Activated CD8-positive, alpha-beta memory T cell treated with anti-CD3 and anti-CD28 coated beads, Interleukin-2, amount 10 ng/mL, durations not matched to agents 7 days and 5 days (primary cell): ENCODE results near the gene C1orf159. TPM values are rescaled to one million over a fixed set of nuclear protein-coding genes. Genes with fewer than 3 reads are reported as not detected.
A peak's percentile ranks its signal among the peaks of the same experiment; 100 is the strongest.
"Not testable (repeated sequence)": the region's sequence is repeated elsewhere in the genome, so short reads cannot be mapped to it uniquely, and the experiment has no call there.

Experiments used
- ATAC-seq: fragments of 150-1000 bp; cut with Tn5 transposase; one replicate; pipeline ENCODE4 v1.10.0; 2021; ENCODE audit warnings: moderate library complexity
- CTCF ChIA-PET: fragments of 350-600 bp; sonication (Branson Sonifier 250); formaldehyde crosslinking; loops from one replicate; lab custom pipeline; 2021; ENCODE audit warnings: antibody characterized with exemption; lab: Charles Lee
- DNase-seq: peaks from one replicate; pipeline ENCODE4 v3.0.0-alpha.2; 2020
- H3K27ac Mint-ChIP-seq: one replicate; pipeline ENCODE4 v1.8.0; 2021; ENCODE audit warnings: mild to moderate bottlenecking, mixed read lengths
- H3K27me3 Mint-ChIP-seq: one replicate; pipeline ENCODE4 v1.8.0; 2021; ENCODE audit warnings: mixed read lengths
- H3K36me3 Mint-ChIP-seq: one replicate; pipeline ENCODE4 v1.8.0; 2021; ENCODE audit warnings: mild to moderate bottlenecking, mixed read lengths
- H3K4me1 Mint-ChIP-seq: one replicate; pipeline ENCODE4 v1.8.0; 2021; ENCODE audit warnings: mixed read lengths
- H3K4me3 Mint-ChIP-seq: one replicate; pipeline ENCODE4 v1.8.0; 2021; ENCODE audit warnings: mild to moderate bottlenecking, moderate library complexity, mixed read lengths
- H3K9me3 Mint-ChIP-seq: one replicate; pipeline ENCODE4 v1.8.0; 2022; ENCODE audit warnings: low read depth, mixed read lengths
- total RNA-seq, 2 experiments: library from RNA; stranded (reverse); gene quantifications; one replicate each; pipeline ENCODE4 v1.2.3, GENCODE V29; 2021

C1orf159 gene
- total RNA-seq, 2 experiments from 2014 or later = 22.9 to 23.6 TPM

DNA sequence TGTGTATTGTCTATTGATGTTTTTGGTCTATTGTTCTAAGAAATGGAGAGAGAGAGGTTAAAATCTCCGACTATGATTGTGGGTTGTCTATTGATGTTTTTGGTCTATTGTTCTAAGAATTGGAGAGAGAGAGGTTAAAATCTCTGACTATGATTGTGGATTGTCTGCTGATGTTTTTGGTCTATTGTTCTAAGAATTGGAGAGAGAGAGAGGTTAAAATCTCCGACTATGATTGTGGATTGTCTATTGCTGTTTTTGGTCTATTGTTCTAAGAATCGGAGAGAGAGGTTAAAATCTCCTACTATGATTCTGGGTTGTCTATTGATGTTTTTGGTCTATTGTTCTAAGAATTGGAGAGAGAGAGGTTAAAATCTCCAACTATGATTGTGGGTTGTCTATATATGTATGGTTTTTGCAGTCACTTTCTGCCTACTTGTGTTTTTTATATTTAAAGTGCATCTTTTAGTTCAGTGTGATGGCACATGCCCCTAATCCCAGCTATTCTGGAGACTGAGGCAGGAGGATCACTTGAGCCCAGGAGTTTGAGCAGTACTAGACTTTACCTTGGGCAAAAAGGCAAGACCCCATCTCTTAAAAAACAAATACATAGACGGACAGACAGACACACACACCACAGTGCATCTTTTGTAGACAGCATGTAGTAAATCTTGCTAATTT is 16.2 kb downstream of the C1orf159 start:
- Mint-ChIP-seq H3K36me3 (peaks cover 51% of the 10 kb centered on the region), H3K4me1 (peaks cover 48% of the 10 kb centered on the region)

GRCh38 chr1:1098681-1099421 is 17.0 kb downstream of the C1orf159 start:
- DNase-seq (no peak), ATAC-seq (peak; percentile 47)
- Mint-ChIP-seq H3K27ac (peak overlapping the region; percentile 87), H3K4me3 (peak overlapping the region; percentile 34), H3K27me3 (peaks cover 12% of the 10 kb centered on the region), H3K9me3 (peaks cover 31% of the 10 kb centered on the region), H3K4me1 (peaks cover 40% of the 10 kb centered on the region), H3K36me3 (peaks cover 46% of the 10 kb centered on the region)
- CTCF ChIA-PET = no interaction called here

More for the DNA sequence above, 16.2 kb downstream of the C1orf159 start:
- ATAC-seq = no peak
- peak overlapping the region; percentile 87 for H3K27ac Mint-ChIP-seq
- peaks cover 31% of the 10 kb centered on the region for H3K9me3 Mint-ChIP-seq
- peak overlapping the region; percentile 34 for H3K4me3 Mint-ChIP-seq
- H3K27me3 Mint-ChIP-seq = peaks cover 12% of the 10 kb centered on the region
- no peak for DNase-seq
- CTCF ChIA-PET = no interaction called here

- H3K36me3 Mint-ChIP-seq = peaks cover 32% of the 10 kb centered on the region
- peaks cover 27% of the 10 kb centered on the region for H3K4me1 Mint-ChIP-seq
- H3K27ac Mint-ChIP-seq, ATAC-seq, H3K27me3 Mint-ChIP-seq, H3K4me3 Mint-ChIP-seq, DNase-seq, CTCF ChIA-PET: not testable (repeated sequence)
- peaks cover 24% of the 10 kb centered on the region for H3K9me3 Mint-ChIP-seq
These were observed 19.8 kb downstream of the C1orf159 start for GRCh38 chr1:1096136-1096535.

DNA sequence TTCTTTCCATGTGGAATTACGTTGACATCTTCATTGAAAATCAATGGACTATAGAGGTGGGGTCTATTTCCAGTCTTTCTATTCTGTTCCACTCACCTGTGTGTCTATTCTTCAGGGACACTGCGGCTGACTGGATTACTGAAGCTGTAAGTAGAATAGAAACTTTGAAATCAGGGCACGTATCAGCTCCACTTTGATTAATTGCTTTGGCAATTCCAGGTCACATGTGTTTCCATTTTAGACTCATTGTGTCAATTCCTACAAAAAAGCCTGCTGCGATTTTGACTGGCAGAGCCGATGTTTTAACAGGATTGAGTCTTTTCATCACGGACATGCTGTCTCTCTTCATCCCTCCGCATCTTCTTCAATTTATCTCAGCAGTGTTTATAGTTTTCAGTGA is 20.9 kb downstream of the C1orf159 start:
- CTCF ChIA-PET = no interaction called here
- Mint-ChIP-seq H3K27ac (no peak overlapping the region), H3K36me3 (peaks cover 26% of the 10 kb centered on the region), H3K9me3 (peaks cover 19% of the 10 kb centered on the region), H3K4me1 (peaks cover 19% of the 10 kb centered on the region), H3K4me3 (no peak overlapping the region), H3K27me3 (peaks cover 5% of the 10 kb centered on the region)
- ATAC-seq (no peak), DNase-seq (no peak)

DNA sequence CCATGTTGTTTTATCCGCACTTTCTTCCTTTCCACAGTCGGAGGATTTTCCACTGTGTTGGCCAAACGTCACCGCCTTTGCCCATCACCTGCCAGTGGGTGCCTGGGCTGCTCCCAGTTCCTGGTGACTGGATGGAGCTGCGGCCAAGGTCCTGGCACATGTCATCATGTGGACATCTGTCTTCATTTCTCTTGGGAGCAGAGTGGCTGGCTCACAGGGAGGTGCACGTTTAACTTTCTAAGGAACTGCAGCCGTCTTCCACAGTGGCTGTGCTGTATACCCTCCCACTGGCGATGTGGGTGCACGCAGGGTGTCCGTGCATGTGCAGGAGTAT is 22.3 kb downstream of the C1orf159 start:
- Mint-ChIP-seq H3K4me1 (peaks cover 5% of the 10 kb centered on the region), H3K36me3 (peaks cover 13% of the 10 kb centered on the region), H3K27ac (no peak overlapping the region), H3K27me3 (no peaks in the 10 kb centered on the region), H3K4me3 (no peak overlapping the region), H3K9me3 (peaks cover 5% of the 10 kb centered on the region)
- CTCF ChIA-PET = no interaction called here
- DNase-seq = no peak
- ATAC-seq = no peak

DNA sequence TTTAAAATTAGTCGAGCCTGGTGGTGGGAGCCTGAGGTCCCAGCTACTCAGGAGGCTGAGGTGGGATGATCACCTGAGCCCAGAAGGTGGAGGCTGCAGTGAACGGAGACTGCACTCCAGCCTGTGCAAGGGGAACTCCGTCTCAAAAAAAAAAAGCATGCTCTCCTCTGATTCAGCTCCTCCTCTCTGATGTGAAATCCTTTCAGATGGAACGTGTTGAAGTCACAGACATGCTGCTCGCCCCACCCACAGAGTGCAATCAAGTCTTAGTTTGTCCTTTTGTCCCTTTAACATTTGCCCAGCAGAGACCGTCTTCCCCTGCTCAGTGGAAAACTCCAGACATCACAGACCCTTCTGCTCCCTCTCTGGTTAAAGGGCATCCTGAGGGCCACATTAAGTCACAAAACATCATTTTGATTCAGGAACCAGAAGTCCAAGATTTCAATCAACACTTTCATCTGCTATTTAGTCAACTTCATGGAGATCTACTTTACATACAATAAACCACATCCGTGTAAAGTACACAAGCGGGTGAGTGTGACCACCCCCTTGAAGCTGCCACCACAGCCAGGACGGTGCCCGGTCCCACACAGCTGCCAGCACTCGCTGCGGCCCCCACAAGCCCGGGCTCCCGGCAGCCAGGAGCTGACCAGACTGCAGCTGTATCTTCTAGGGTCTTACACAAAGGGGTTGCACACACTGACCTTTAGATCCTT is 22.8 kb downstream of the C1orf159 start:
- Mint-ChIP-seq H3K27ac (no peak overlapping the region), H3K9me3 (peaks cover 4% of the 10 kb centered on the region), H3K27me3 (no peaks in the 10 kb centered on the region), H3K4me1 (no peaks in the 10 kb centered on the region), H3K4me3 (no peak overlapping the region), H3K36me3 (peaks cover 13% of the 10 kb centered on the region)
- CTCF ChIA-PET = no interaction called here
- DNase-seq = no peak
- no peak for ATAC-seq

- H3K9me3 Mint-ChIP-seq = peaks cover 2% of the 10 kb centered on the region
- peaks cover 10% of the 10 kb centered on the region for H3K36me3 Mint-ChIP-seq
- DNase-seq = no peak
- no peak for ATAC-seq
- H3K4me1 Mint-ChIP-seq = no peaks in the 10 kb centered on the region
- no peak overlapping the region for H3K27ac Mint-ChIP-seq
- no peaks in the 10 kb centered on the region for H3K27me3 Mint-ChIP-seq
- CTCF ChIA-PET = interaction anchor here (1.3 kb wide), 1 partner anchor 30 kb away, joined by 4 read pairs; no protein-coding TSS in a partner anchor
- H3K4me3 Mint-ChIP-seq = no peak overlapping the region
These were observed 23.6 kb downstream of the C1orf159 start for GRCh38 chr1:1092149-1092855.

DNA sequence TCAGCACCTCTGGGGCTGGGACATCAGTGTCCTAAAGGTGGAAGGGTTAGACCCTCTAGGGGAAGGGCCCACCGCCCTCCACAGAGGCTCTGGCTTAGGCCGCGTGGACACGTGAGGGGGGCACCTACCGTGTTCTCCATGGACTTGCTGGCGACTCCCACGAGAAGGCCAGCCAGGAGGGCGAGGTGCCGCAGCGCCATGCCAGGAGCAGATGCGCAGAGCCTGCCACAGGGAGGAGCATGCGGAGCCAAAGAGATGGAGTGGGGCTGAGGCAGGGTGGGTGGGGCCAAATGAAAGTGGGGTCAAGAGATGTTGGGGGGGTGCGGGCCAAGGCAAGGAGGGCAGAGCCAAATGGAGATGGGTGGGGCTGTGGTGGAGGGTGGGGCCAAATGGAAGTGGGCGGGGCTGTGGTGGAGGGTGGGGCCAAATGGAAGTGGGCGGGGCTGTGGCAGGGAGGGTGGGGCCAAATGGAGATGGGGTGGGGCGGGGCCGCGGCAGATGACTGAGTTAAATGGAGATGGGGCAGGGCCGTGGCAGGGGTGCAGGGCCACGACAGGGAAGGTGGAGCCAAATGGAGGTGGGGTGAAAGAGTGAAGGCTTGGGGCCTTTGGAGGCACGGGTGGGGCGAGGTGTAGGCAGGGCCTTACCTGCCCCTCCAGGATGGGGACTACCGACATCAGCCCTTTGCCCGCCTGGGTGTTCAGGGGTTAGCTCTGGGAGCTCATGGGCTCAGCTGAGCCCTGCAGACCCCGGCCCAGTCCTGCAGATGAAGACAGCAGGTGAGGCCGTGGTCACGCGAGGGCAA is 24.3 kb downstream of the C1orf159 start:
- Mint-ChIP-seq H3K36me3 (peaks cover 9% of the 10 kb centered on the region), H3K4me1 (no peaks in the 10 kb centered on the region), H3K27me3 (no peaks in the 10 kb centered on the region), H3K27ac (no peak overlapping the region), H3K9me3 (peaks cover 2% of the 10 kb centered on the region), H3K4me3 (no peak overlapping the region)
- ATAC-seq (no peak), DNase-seq (no peak)
- CTCF ChIA-PET = interaction anchor here (1.3 kb wide), 1 partner anchor 31 kb away, joined by 4 read pairs; no protein-coding TSS in a partner anchor

DNA sequence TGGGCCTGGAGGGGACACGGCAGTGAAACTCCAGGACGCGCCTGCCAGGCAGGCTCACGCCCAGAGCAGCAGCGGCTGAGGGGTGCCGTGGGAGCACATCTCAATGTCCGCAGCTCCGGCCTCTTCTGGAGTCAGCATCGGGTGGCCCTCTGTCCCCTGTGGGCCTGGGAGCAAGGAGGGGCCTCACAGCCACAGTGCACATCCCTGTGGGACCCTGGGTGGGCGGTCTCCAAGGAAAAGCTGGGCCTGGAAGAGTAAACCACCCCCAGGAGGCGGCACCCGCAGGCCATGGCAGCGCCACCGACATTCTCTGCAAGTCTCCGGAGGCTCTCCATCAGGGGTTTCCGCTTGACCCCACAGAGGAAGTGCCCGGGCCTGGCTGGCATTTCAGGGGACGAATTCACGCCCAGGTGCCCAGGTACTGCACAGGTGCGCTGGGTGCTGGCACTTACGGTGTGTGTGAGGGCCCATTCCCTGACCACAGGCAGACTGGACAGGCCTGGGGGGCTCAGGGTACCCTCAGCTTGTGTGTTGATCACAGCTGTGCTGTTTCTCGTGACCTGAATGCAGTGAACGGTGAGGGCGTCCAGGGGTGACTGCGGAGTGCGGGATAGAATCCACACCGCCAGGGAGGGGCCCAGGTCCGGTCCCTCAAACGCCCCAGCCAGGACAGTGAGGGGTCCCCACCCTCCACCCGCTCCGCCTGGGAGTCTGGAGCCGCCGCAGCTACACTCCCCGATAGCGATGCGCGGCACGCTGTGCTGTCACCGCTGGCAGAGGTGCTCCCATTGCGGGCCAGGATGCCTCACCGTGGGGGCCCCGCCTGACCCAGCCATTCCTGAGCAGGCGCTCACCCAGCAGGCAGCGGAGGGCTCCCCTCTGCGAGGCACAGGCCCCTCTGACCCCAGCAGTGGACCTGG is 25.2 kb downstream of the C1orf159 start:
- peaks cover 2% of the 10 kb centered on the region for H3K9me3 Mint-ChIP-seq
- no peak overlapping the region for H3K27ac Mint-ChIP-seq
- no peak overlapping the region for H3K4me3 Mint-ChIP-seq
- CTCF ChIA-PET = interaction anchor here (1.2 kb wide), 1 partner anchor 30 kb away, joined by 3 read pairs; no protein-coding TSS in a partner anchor
- H3K27me3 Mint-ChIP-seq = no peaks in the 10 kb centered on the region
- DNase-seq = no peak
- no peak for ATAC-seq
- peaks cover 6% of the 10 kb centered on the region for H3K36me3 Mint-ChIP-seq
- H3K4me1 Mint-ChIP-seq = no peaks in the 10 kb centered on the region

DNA sequence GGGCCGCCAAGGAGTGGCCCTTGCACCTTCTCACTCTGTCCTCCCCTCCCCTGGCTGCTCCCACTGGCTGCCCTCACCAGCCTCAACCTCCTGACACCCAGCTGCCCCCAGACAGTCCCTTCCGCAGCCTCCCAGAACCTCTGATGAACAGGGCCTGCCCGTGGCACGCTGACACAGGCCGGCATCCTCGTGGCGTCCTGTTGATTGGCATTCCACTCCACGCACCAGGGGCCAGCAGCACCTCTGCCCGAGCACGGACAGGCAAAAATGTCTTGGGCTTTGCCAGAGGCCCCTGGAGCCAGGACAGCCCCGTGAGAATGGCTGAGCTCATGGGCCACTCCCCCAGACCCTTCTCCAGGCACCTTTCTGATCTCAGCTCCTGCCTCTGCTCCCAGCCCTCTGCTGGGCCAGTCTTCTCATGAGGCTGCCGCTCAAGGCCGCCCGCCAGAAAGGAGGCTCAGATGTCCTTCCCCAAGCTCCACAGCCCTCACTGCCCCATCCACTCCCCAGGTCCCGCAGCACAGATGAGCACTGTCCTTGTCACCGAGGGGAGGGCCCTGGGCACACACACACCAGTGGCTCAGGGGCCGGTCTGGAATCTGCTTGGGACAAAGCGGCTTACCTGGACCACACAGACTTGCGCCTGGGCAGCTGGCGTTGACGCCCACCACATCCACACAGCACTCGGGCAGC is 26.0 kb downstream of the C1orf159 start:
- Mint-ChIP-seq H3K27me3 (no peaks in the 10 kb centered on the region), H3K4me1 (no peaks in the 10 kb centered on the region), H3K27ac (no peak overlapping the region), H3K36me3 (peaks cover 3% of the 10 kb centered on the region), H3K9me3 (no peaks in the 10 kb centered on the region), H3K4me3 (no peak overlapping the region)
- no peak for DNase-seq
- ATAC-seq = no peak
- CTCF ChIA-PET = interaction anchor here (1.2 kb wide), 1 partner anchor 31 kb away, joined by 3 read pairs; no protein-coding TSS in a partner anchor
